ENCODE results near the gene NRG2.

NRG2 gene

DNA sequence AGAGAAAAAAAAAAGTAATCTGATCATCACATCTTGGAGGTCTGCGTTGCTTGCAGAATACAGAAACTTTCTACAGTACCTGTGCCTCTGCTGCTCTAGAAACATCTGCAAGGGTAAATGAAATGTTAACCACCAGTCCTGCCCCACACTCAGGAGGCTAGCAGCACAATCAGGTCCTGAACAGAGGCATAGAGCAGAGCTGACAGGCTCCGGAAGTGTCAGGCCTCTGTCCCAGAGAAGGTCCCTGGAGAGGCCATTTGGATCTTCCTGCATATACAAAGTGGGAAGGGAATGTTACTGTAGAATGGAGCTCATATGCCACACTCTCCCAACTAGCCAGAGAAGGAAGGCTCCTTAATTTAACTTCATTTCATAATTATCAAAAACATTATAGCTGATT, 7.2 kb downstream of the NRG2 start:
- H3K4me3 ChIP-seq (ENCODE audit: low read depth, low read length) = no peak overlapping the region
- DNase-seq (ENCODE audit: low read depth) = no peak
- TF ChIP-seq, protein P1, sequence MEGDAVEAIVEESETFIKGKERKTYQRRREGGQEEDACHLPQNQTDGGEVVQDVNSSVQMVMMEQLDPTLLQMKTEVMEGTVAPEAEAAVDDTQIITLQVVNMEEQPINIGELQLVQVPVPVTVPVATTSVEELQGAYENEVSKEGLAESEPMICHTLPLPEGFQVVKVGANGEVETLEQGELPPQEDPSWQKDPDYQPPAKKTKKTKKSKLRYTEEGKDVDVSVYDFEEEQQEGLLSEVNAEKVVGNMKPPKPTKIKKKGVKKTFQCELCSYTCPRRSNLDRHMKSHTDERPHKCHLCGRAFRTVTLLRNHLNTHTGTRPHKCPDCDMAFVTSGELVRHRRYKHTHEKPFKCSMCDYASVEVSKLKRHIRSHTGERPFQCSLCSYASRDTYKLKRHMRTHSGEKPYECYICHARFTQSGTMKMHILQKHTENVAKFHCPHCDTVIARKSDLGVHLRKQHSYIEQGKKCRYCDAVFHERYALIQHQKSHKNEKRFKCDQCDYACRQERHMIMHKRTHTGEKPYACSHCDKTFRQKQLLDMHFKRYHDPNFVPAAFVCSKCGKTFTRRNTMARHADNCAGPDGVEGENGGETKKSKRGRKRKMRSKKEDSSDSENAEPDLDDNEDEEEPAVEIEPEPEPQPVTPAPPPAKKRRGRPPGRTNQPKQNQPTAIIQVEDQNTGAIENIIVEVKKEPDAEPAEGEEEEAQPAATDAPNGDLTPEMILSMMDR (IDR thresholded peaks at IDR 0.05; ENCODE audit: low read depth, low read length) = no peak
- TF ChIP-seq MYC (IDR thresholded peaks at IDR 0.05; ENCODE audit: low read depth, low read length) (no peak), POLR2A (IDR thresholded peaks at IDR 0.05; ENCODE audit: extremely low read depth, insufficient read length) (no peak)
- TF ChIP-seq, protein P2, sequence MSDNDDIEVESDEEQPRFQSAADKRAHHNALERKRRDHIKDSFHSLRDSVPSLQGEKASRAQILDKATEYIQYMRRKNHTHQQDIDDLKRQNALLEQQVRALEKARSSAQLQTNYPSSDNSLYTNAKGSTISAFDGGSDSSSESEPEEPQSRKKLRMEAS (IDR thresholded peaks at IDR 0.05; ENCODE audit: low read depth, low read length) = no peak

- no peak for DNase-seq (ENCODE audit: low read depth)
- TF ChIP-seq, protein P2 (IDR thresholded peaks at IDR 0.05; ENCODE audit: low read depth, low read length) = no peak
- TF ChIP-seq, protein P1 (IDR thresholded peaks at IDR 0.05; ENCODE audit: low read depth, low read length) = no peak
- no peak for TF ChIP-seq POLR2A (IDR thresholded peaks at IDR 0.05; ENCODE audit: extremely low read depth, insufficient read length)
- TF ChIP-seq MYC (IDR thresholded peaks at IDR 0.05; ENCODE audit: low read depth, low read length) = no peak
- no peak overlapping the region for H3K4me3 ChIP-seq (ENCODE audit: low read depth, low read length)
Observed at GRCh38 chr5:140033037-140033760, 9.9 kb downstream of the NRG2 start.

- TF ChIP-seq, protein P1 (IDR thresholded peaks at IDR 0.05; ENCODE audit: low read depth, low read length) = no peak
- TF ChIP-seq, protein P2 (IDR thresholded peaks at IDR 0.05; ENCODE audit: low read depth, low read length) = no peak
- TF ChIP-seq POLR2A (IDR thresholded peaks at IDR 0.05; ENCODE audit: extremely low read depth, insufficient read length) (no peak), MYC (IDR thresholded peaks at IDR 0.05; ENCODE audit: low read depth, low read length) (no peak)
- H3K4me3 ChIP-seq (ENCODE audit: low read depth, low read length) = no peak overlapping the region
- no peak for DNase-seq (ENCODE audit: low read depth)
Observed at GRCh38 chr5:140032296-140032695, 10.8 kb downstream of the NRG2 start.

DNA sequence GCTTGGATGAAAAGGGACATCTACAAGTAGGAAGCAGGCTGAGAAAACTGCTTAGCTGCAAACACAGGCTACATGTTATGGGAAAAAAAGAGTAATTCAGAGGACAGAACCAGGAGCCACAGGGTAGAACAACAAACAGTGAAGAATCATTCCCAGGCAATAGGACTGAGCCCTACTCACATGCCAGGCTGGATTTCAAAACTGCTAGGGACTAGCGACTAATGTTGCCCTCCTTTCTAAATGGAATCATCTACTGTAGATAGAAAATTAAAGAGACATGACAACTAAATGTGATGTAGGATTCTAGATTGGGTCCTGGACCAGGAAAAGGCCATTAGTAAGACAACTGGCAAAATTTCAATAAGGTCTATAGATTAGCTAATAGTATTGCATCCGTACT, 15.3 kb downstream of the NRG2 start:
- TF ChIP-seq POLR2A (IDR thresholded peaks at IDR 0.05; ENCODE audit: extremely low read depth, insufficient read length) = no peak
- no peak for TF ChIP-seq MYC (IDR thresholded peaks at IDR 0.05; ENCODE audit: low read depth, low read length)
- TF ChIP-seq, protein P1 (IDR thresholded peaks at IDR 0.05; ENCODE audit: low read depth, low read length) = no peak
- no peak for DNase-seq (ENCODE audit: low read depth)
- H3K4me3 ChIP-seq (ENCODE audit: low read depth, low read length) = no peak overlapping the region

DNA sequence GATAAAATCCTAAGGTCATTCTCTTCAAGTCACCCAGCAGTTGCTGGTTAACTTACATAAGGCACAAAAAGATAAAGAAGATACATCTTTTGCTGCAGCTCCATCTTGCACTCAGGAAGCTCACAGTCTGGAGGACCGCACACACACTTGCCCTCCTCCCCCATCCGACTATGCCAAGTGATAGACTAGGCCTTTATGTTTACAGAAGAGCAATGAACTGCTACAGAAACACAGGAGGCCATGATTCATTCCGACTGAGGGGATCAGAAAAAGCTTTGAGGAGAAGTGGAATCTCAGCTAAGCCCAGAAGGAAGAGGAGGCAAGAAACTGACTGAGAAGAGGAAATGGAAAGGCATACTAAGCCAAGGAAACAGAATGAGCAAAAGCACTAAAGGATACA, 17.4 kb downstream of the NRG2 start:
- H3K4me3 ChIP-seq (ENCODE audit: low read depth, low read length) = no peak overlapping the region
- no peak for DNase-seq (ENCODE audit: low read depth)
- TF ChIP-seq POLR2A (IDR thresholded peaks at IDR 0.05; ENCODE audit: extremely low read depth, insufficient read length) (no peak), MYC (IDR thresholded peaks at IDR 0.05; ENCODE audit: low read depth, low read length) (no peak)
- TF ChIP-seq, protein P1 (IDR thresholded peaks at IDR 0.05; ENCODE audit: low read depth, low read length) = no peak
- TF ChIP-seq, protein P2 (IDR thresholded peaks at IDR 0.05; ENCODE audit: low read depth, low read length) = no peak

Data from NB4 (cell line).